Stomach (tissue), 9 donors: ENCODE results near the gene KASH5. TPM values are rescaled to one million over a fixed set of nuclear protein-coding genes. Genes with fewer than 3 reads are reported as not detected.

Experiments
- DNase-seq, 2 donors: peaks; one replicate each; pipeline versions ENCODE4 v3.0.0 to v3.0.0-alpha.2; 2013 to 2019
- H3K27ac ChIP-seq, 5 donors: fragments of 200-600 bp in 4 of 5; sonication (generic) in 4 of 5; one replicate each; pipeline ENCODE4 v1.5.1; 2013 to 2019; ENCODE audit warnings: mild to moderate bottlenecking in 1 of 5, moderate library complexity in 1 of 5
- H3K27me3 ChIP-seq, 3 donors: fragments of 200-600 bp; sonication (generic); one replicate each; pipeline ENCODE4 v1.5.1; 2017 to 2019; ENCODE audit warnings: mixed run types in 1 of 3
- H3K36me3 ChIP-seq, 4 donors: fragments of 200-600 bp; sonication (generic); 1 replicate in 3 of 4; 2 replicates in 1 of 4; pipeline ENCODE4 v1.5.1; 2016 to 2019
- H3K4me1 ChIP-seq, 4 donors: fragments of 200-600 bp; sonication (generic); one replicate each; pipeline ENCODE4 v1.5.1; 2016 to 2019
- H3K4me3 ChIP-seq, 4 donors: fragments of 200-600 bp; sonication (generic) in 3 of 4; one replicate each; pipeline ENCODE4 v1.5.1; 2016 to 2019; ENCODE audit warnings: mild to moderate bottlenecking in 1 of 4
- H3K9me3 ChIP-seq, 4 donors: fragments of 200-600 bp; sonication (generic); one replicate each; pipeline ENCODE4 v1.5.1; 2016 to 2019
- CTCF ChIP-seq, 7 experiments: fragments of 450-650 bp in 4 of 7; fragments of 200-600 bp in 3 of 7; sonication (generic) in 3 of 7; IDR thresholded peaks; one replicate each; pipeline ENCODE4 v1.5.1; 2016 to 2019; ENCODE audit warnings: antibody characterized with exemption in 7 of 7, control low read depth in 2 of 7, mild to moderate bottlenecking in 1 of 7
- EP300 ChIP-seq: sonication (generic); formaldehyde crosslinking; IDR thresholded peaks from one replicate; pipeline ENCODE4 v1.6.1; 2017; ENCODE audit warnings: antibody characterized with exemption
- POLR2A ChIP-seq, 4 donors: fragments of 450-650 bp; IDR thresholded peaks; one replicate each; pipeline ENCODE4 v1.6.1; 2016; ENCODE audit warnings: antibody characterized with exemption in 4 of 4, control low read depth in 2 of 4, mild to moderate bottlenecking in 1 of 4, moderate library complexity in 1 of 4
- POLR2AphosphoS5 ChIP-seq, 3 donors: sonication (generic); formaldehyde crosslinking; IDR thresholded peaks; one replicate each; pipeline ENCODE4 v1.6.1; 2016; ENCODE audit warnings: antibody characterized with exemption in 3 of 3
- WGBS, 5 donors: extraction: QIAGEN DNeasy Blood & Tissue Kit in 3 of 5; methylation state at CpG; one replicate each; pipeline versions ENCODE4 v1.1.5 to v1.1.7; 2013 to 2018; 5-methylcytosine and 5-hydroxymethylcytosine counted together
- intact Hi-C: fragments of 100-400 bp; cut with DNase I; formaldehyde crosslinking; loops from one replicate; pipeline ENCODE4 v1.15.1; 2023; ENCODE audit warnings: low total_unique reads
- polyA plus RNA-seq, 3 donors: library from polyadenylated mRNA; stranded (reverse); fragments of 200-250 nt; gene quantifications; one replicate each; pipeline ENCODE4 v1.2.3, GENCODE V29; 2013
- total RNA-seq, 5 donors: library from RNA; depleted of rRNA; stranded (reverse); fragments of >200 nt; gene quantifications; one replicate each; pipeline versions ENCODE4 v1.1.0 to v1.2.3, GENCODE V29; 2014 to 2016
- donor health status: healthy with polysubstance abuse.
- donor health status: Bipolar disorder and iron deficiency.
- donor health status: healthy.

The KASH5 gene
- total and polyA plus RNA-seq, 8 donors: 0.20 to 0.37 TPM; not detected in 6

- Histone ChIP-seq H3K27ac (peak within 1 kb of the TSS; percentile 78 to 95 (median 94)), H3K4me3 (peak within 1 kb of the TSS; percentile 63 to 82 (median 76)), H3K9me3 (peaks cover 0 to 7% (median 1%) of the 10 kb centered on the region in 4 donors), H3K27me3 (peaks cover 0 to 33% (median 9%) of the 10 kb centered on the region in 3 donors), H3K36me3 (peaks cover 0 to 14% (median 12%) of the 10 kb centered on the region in 4 donors), H3K4me1 (peaks cover 16 to 49% (median 33%) of the 10 kb centered on the region in 4 donors)
- intact Hi-C loops: no loop called here
- WGBS, 5 donors: 2 to 3% (median 2%) methylated on average over 46 of the region's 46 CpGs
- peak in 2 of 7 experiments; percentile 12 to 23 for TF ChIP-seq CTCF (IDR thresholded peaks at IDR 0.05)
- no peak for TF ChIP-seq EP300
- TF ChIP-seq POLR2AphosphoS5 (IDR thresholded peaks at IDR 0.05): peak; percentile 46 to 81 (median 57)
- TF ChIP-seq POLR2A (IDR thresholded peaks at IDR 0.05): no peak
- DNase-seq: peak; percentile 98 to 100
These were observed 24.6 kb upstream of the KASH5 start, which contains the start of gene DKKL1 for GRCh38 chr19:49363268-49364082. DKKL1 (plus strand) TSS chr19:49363877; CDS start chr19:49363999, 122 bp downstream.

DNA sequence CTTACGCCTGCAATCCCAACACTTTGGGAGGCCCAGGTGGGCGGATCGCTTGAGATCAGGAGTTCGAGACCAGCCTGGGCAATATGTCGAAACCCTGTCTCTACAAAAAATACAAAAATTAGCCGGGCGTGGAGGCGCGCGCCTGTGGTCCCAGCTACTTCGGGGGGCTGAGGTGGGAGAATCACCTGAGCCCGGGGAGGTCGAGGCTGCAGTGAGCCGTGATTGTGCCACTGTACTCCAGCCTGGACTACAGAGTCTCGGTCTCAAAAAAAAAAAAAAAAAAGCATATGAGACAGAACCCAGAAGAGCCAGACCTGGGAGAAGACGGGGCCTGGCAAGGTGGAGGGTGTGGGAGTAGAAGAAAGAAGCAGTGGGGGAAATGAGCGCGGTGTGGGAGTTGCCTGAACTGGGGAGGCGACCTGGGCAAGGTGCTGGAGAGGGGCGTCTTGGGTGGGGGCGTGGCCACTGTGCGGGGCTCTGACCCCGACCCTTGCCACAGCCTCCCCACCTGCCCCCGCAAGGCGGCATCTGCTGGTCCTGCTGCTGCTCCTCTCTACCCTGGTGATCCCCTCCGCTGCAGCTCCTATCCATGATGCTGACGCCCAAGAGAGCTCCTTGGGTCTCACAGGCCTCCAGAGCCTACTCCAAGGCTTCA lies 23.8 kb upstream of the KASH5 start:
- H3K36me3 ChIP-seq: peaks cover 0 to 7% (median 5%) of the 10 kb centered on the region in 4 donors
- DNase-seq: peak in 1 of 2 donors; percentile 29
- no peak for TF ChIP-seq EP300
- no peak for TF ChIP-seq POLR2AphosphoS5 (IDR thresholded peaks at IDR 0.05)
- no peak for TF ChIP-seq CTCF (IDR thresholded peaks at IDR 0.05)
- TF ChIP-seq POLR2A (IDR thresholded peaks at IDR 0.05): no peak
- 65 to 75% (median 70%) methylated on average over 25 to 27 of the region's 27 CpGs for WGBS, 5 donors
- H3K4me3 ChIP-seq: peak overlapping the region; percentile 63 to 82 (median 76)
- peaks cover 2 to 14% (median 7%) of the 10 kb centered on the region in 4 donors for H3K9me3 ChIP-seq
- peaks cover 16 to 49% (median 33%) of the 10 kb centered on the region in 4 donors for H3K4me1 ChIP-seq
- H3K27me3 ChIP-seq: peaks cover 0 to 33% (median 9%) of the 10 kb centered on the region in 3 donors
- intact Hi-C loops: no loop called here
- peak overlapping the region in 4 of 5 donors; percentile 36 to 94 (median 74) for H3K27ac ChIP-seq

DNA sequence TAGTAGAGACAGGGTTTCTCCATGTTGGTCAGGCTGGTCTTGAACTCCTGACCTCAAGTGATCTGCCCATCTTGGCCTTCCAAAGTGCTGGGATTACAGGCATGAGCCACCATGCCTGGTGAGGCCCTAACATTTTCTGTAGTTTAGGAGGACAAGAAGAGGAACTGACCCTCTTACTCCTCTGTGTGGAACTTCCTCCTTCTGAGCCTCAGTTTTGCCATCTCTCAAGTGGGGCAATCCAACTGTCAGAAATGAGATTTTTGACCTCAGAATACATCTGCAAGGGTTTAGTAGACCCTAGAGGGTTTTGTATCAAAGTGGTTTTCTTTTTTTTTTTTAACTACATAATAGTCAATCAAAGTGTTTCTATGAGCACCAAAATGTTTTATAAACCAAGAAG lies 21.9 kb upstream of the KASH5 start:
- TF ChIP-seq CTCF (IDR thresholded peaks at IDR 0.05): no peak
- TF ChIP-seq POLR2A (IDR thresholded peaks at IDR 0.05): no peak
- TF ChIP-seq POLR2AphosphoS5 (IDR thresholded peaks at IDR 0.05): no peak
- Histone ChIP-seq H3K9me3 (peaks cover 6 to 25% (median 18%) of the 10 kb centered on the region in 4 donors), H3K4me3 (no peak overlapping the region), H3K27ac (no peak overlapping the region), H3K36me3 (peaks cover 0 to 4% (median 0%) of the 10 kb centered on the region in 4 donors), H3K4me1 (peaks cover 16 to 32% (median 27%) of the 10 kb centered on the region in 4 donors), H3K27me3 (peaks cover 0 to 32% (median 9%) of the 10 kb centered on the region in 3 donors)
- no peak for DNase-seq
- intact Hi-C loops: no loop called here

GRCh38 chr19:49368711-49369358 lies 19.2 kb upstream of the KASH5 start:
- Histone ChIP-seq H3K4me3 (no peak overlapping the region), H3K36me3 (peaks cover 0 to 4% (median 0%) of the 10 kb centered on the region in 4 donors), H3K27ac (no peak overlapping the region), H3K27me3 (peaks cover 0 to 7% (median 3%) of the 10 kb centered on the region in 3 donors), H3K9me3 (peaks cover 6 to 25% (median 18%) of the 10 kb centered on the region in 4 donors), H3K4me1 (peaks cover under 1 to 7% (median 4%) of the 10 kb centered on the region in 4 donors)
- no peak for DNase-seq
- 79 to 96% (median 92%) methylated on average over 5 of the region's 5 CpGs for WGBS, 5 donors
- intact Hi-C loops: no loop called here
- TF ChIP-seq CTCF (IDR thresholded peaks at IDR 0.05): no peak
- no peak for TF ChIP-seq EP300
- TF ChIP-seq POLR2A (IDR thresholded peaks at IDR 0.05): no peak
- no peak for TF ChIP-seq POLR2AphosphoS5 (IDR thresholded peaks at IDR 0.05)
